ENCODE results near the gene FLT1.

- TF ChIP-seq ZNF274 (IDR thresholded peaks at IDR 0.05; ENCODE audit: low read depth, low read length) (no peak), YY1 (IDR thresholded peaks at IDR 0.05; ENCODE audit: insufficient read depth, insufficient read length) (no peak), SUZ12 (IDR thresholded peaks at IDR 0.05; ENCODE audit: extremely low read depth, insufficient read depth, insufficient read length) (no peak)
Measured at GRCh38 chr13:28406733-28407266, 88.1 kb downstream of the FLT1 start.

Measured in NT2/D1 (cell line).